Measurements from ENCODE around the gene USP49.

USP49 gene

DNA sequence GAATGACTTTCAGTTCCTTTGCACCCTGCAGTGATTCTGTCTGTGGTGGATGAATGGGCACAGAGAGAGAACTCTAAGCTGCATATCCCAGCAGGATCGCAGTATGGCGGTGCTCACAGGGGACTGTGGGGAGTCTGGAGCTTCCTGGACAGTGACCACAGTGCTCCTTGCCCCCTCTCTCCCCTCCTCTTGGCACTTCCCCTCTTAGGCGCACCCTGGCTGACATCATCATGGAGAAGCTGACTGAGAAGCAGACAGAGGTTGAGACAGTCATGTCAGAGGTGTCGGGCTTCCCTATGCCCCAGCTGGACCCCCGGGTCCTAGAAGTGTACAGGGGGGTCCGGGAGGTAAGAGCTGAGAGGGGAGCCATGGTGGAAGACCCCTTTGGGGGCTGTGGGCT lies 34.7 kb upstream of the USP49 start:
- DNase-seq (ENCODE audit: low spot score), result no peak

DNA sequence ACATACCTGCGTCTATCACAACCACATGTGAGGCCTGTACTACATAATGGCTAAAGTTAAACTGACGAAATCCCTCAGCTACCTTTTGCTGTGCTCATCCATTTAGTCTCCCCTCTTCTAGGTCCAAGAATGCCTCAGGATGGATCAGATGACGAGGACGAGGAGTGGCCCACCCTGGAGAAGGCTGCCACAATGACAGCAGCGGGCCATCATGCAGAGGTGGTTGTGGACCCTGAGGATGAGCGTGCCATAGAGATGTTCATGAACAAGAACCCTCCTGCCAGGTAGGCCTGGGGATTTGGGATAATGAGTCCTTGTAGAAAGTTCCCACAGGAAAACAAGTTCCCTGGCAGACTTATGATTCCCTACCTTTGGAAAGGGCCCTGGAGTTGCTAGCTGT lies 32.1 kb upstream of the USP49 start:
- DNase-seq (ENCODE audit: low spot score), result no peak

GRCh38 chr6:41922154-41922553 lies 27.0 kb upstream of the USP49 start:
- no peak for DNase-seq (ENCODE audit: low spot score)

DNA sequence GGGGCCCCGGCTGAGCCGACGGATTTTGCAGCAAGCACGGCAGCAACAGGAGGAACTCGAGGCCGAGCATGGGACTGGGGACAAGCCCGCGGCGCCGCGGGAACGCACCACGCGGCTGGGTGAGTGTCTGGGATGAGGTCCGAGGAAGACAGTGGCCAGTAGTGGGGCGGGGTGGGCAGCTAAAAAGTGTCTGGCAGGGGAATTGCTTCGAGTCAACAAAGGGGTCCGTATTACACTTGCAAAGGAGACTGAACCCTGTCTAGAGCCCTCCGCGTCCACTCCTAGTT lies 26.5 kb upstream of the USP49 start:
- no peak for DNase-seq (ENCODE audit: low spot score)

DNA sequence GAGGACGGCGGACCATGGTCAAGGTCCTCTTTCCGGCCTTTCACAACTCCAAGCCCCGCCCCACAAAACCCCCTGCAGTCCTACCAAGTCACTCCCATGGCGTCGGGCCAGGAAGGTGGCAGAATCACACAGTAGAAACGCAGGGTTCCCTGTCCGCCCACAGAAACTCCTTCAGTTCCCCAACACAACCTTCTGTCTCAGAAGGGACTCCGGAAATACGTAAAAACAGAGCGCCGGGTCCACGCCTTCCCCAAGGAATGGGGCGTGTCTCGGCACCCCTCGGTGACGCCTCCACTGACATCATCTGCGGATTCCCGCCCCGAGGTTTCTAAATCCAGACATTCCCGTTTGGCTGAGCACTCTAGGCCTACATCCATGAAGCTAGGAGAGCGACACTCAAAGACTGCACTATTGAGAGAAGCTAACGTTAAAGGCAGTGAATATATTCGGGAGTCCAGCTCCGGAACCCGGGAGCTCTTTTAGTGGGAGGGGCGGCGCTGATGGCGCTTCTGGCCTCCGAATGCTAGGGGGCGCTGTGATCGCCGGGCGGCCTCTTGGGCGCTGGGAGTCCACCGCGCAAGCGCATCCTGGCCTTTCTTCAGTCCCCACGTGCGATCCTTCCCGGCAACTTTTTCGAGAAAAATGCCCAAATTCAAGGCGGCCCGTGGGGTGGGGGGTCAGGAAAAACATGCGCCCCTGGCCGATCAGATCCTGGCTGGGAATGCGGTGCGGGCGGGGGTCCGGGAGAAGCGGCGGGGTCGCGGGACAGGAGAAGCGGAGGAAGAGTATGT lies 25.9 kb upstream of the USP49 start, which contains the start of the genes BYSL and MED20:
TSS of gene BYSL (plus strand) at position 579 of the 791 bp plus-strand sequence. CDS start at position 643, 64 bp downstream.
TSS of gene MED20 (minus strand) at position 219 of the 791 bp plus-strand sequence. CDS start at position 98, 121 bp downstream.
- peak; percentile 95 for DNase-seq (ENCODE audit: low spot score)

GRCh38 chr6:41917528-41917927 lies 22.4 kb upstream of the USP49 start:
- DNase-seq (ENCODE audit: low spot score), result peak; percentile 56

DNA sequence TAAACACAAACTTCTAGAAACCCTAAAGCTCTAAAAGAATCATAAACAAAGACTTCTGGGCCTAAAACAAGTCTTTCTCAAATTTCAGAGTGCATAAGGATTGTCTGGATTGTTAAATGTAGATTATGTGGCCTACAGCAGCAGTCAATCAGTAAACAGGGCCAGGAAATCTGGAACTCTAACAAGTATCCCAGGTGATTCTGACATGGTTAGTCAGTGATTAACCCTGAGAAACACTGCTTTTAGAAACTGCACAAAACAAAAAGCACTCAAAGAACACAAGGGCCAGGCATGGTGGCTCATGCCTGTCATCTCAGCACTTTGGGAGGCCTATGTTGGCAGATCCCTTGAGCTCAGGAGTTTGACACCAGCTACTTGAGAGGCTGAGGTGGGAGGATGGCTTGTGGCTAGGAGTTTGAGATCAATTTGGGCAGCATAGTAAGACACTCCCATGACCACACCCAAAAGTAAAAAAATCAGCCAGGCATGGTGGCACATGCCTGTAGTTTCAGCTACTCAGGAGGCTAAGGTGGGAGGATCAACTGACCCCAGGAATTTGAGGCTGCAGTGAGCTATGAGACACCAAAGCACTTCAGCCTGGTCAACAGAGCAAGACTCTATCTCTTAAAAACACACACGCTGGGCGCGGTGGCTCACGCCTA lies 19.8 kb upstream of the USP49 start:
- no peak for DNase-seq (ENCODE audit: low spot score)

DNA sequence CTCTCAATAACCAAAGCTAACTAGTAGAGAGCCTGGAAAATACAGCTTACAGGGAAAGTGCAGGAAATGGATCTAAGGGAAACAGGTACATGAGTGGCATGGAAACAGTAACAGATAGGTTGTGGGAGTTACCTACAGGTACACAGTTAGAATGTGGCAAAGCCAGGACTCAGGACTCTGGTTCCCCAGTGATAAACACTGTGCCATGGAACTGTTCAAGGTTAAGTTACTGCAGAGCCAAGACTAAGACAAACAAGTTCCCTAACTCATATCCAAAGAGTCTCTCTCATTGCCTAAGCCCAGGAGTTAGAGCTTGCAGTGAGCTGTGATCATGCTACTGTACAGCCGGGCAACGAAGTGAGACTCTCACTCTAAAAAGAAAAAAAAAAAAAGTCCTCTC lies 19.2 kb upstream of the USP49 start:
- no peak for DNase-seq (ENCODE audit: low spot score)

DNA sequence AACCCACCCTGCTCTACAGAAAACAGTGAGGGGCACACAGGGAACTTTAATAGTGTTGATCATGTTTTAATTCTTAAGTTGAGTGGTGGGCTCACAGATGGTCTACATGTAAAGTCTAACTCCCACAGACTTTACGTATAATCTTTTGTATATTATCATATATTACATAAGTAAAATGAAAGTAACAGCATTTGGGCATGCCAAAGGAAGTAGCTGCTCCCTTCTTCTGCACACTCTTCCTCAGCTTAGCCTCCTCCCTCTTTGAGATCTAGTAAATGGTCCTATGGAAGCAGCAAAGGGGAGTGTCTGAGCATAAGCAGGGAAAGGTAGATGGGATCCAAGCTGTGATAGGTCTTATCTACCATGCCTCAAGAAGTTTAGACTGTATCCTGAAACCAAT lies 14.6 kb upstream of the USP49 start:
- DNase-seq (ENCODE audit: low spot score), result no peak

DNA sequence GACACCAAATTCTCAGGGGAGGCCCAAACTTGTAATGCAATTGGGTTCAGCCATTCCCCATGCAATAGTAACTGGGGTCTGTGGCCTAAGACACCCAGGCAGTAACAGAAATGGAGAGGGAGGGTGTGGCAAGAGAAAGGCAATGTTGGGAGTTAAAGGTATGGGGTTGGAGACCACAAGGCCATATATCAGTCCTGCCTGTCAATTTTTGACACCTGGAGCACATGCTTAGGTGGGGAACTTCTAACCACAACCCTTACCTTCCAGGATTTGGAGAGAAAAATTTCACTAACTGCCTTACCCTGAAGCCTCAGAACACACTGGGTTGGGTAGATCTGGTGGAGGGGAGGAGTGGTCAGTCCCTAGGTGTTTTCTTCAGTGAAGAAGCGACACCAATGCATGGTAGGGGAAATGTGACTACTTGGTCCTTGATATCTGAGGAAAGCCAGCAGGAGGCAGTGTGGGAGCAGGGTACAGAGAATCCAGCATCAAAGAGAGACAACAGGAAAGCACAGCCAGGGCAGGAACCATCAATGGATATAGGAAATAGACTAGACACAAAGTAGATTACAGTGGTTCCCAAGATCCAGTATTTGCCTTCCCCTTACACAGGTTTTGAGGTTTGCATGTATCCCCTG lies 6.8 kb upstream of the USP49 start:
- DNase-seq (ENCODE audit: low spot score), result peak; percentile 49

GRCh38 chr6:41900861-41901260 lies 5.7 kb upstream of the USP49 start:
- no peak for DNase-seq (ENCODE audit: low spot score)

DNA sequence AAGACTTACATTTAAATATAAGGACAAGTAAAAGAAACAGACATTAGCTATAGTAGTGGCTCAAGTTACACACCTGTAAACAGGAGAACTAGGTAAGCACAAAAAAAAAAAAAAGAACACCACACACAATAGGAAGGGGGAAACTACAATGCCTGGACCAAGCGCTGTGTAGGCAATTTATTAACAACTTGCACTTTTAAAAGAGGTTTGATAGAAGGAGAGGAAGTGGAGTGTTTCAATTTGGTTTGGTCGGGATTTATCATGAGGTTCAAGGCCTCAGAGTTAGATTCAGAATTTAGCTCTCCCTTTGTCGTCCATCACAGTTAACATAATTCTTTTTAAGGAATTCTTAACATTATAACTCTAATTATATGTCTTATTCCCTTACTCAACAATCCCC lies 1.1 kb upstream of the USP49 start:
- no peak for DNase-seq (ENCODE audit: low spot score)

- no peak for DNase-seq (ENCODE audit: low spot score)
These were observed 542 bp downstream of the USP49 start for GRCh38 chr6:41894366-41895299.

DNA sequence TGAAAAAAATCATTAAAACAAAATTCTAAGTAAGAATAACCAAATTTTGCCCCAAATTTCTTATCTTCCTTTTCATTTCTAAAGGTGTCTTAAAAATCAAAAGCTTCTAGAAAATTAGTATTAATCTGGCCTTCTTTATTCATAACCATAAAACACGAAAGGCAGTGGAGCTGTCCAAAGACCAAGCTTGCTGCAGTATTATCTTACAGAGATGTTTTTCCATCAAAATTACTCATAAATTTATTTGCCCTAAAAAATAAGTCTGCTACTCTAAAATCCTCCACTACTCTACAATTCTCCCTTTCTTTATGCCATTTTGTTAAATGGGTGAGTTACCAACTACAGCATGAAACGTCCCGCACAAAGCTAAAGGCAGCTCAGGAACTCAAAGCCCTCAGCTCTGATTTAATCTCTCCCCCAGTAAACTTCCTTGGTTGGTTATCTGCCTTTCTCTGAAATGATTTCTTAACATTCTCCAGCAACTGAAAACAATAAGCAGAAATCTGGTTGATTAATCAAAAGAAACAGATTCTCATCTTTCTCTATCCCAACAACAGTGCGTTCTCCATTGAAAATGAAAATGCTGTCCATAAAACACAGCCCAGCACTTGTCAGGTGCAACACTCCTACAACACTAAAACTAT lies 2.1 kb downstream of the USP49 start:
- DNase-seq (ENCODE audit: low spot score), result no peak

GRCh38 chr6:41887331-41887751 lies 7.8 kb downstream of the USP49 start:
- no peak for DNase-seq (ENCODE audit: low spot score)

- no peak for DNase-seq (ENCODE audit: low spot score)
These were observed 9.2 kb downstream of the USP49 start for GRCh38 chr6:41885930-41886329.

- DNase-seq (ENCODE audit: low spot score), result no peak
These were observed 10.2 kb downstream of the USP49 start for GRCh38 chr6:41884957-41885356.

- DNase-seq (ENCODE audit: low spot score), result no peak
These were observed 13.7 kb downstream of the USP49 start for GRCh38 chr6:41881506-41881905.

DNA sequence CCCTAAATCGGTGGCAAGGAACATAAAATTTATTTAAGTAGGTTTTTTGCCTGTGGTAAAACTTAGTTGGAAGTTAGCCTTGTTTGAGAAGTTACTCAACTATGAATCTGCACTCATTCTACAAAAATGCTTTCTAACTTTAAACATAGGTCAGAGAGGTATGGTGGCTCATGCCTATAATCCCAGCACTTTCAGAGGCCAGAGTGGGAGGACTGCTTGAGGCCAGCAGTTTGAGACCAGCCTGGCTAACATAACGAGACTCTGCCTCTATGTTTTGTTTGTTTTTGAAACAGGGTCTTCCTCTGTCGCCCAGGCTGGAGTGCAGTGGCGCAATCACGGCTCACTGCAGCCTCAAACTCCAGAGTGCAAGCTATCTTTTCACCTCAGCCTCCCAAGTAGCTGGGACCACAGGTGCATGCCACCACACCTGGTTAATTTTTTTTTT lies 16.2 kb downstream of the USP49 start:
- no peak for DNase-seq (ENCODE audit: low spot score)

DNA sequence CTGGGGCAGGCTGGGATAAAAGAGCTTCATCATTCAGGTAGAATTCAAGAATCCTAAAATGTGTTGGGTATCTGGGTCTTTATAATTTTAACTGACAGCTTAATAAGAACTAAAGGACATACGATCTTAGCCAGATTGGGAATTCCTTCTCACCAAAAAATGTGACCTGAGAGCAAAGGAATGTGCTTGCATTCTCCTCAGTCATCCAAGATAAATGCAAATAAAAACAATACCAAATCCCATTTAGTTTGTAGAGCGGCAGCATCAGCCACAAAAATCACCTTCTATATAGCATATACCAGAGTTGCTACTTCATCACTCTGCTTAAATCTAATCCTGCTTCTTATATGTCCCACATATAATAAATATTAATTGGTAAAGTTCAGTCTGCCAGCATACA lies 16.9 kb downstream of the USP49 start:
- DNase-seq (ENCODE audit: low spot score), result no peak

DNA sequence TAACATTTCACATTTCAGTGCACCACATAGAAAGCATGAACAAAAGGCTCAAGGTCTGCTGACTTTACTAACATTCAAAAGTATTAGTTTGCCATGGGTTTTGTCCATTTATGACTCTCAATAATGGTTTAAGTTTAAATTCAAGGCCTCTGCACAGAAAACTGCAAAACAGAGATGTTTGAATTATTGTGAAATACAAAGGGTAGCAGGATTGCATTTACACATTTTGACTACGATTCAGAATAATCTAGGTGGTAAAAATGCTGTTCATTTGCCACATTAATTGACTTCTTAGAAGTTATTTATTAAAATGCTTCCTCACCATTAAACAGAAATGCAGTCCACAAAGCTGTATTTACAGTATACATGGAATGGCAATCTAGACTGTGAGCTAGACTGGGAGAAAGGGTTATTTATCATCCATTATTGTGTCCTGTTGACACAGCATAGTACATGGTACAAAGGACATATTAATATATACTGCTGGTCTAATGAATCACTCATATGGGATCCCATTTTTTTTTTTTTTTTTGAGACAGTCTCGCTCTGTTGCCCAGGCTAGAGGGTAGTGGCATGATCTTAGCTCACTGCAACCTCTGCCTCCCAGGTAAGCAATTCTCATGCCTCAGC lies 18.0 kb downstream of the USP49 start:
- no peak for DNase-seq (ENCODE audit: low spot score)
